ENCODE data around the gene ECD.
"Not testable (repeated sequence)": the region's sequence is repeated elsewhere in the genome, so short reads cannot be mapped to it uniquely, and the experiment has no call there.

The ECD gene

GRCh38 chr10:73159038-73159648, 8.7 kb downstream of the ECD start:
- DNase-seq (ENCODE audit: low read depth in 2 of 2) = peak in 1 of 2 donors; percentile 40

GRCh38 chr10:73156054-73156453, 11.8 kb downstream of the ECD start:
- DNase-seq (ENCODE audit: low read depth in 2 of 2) = no peak

DNA sequence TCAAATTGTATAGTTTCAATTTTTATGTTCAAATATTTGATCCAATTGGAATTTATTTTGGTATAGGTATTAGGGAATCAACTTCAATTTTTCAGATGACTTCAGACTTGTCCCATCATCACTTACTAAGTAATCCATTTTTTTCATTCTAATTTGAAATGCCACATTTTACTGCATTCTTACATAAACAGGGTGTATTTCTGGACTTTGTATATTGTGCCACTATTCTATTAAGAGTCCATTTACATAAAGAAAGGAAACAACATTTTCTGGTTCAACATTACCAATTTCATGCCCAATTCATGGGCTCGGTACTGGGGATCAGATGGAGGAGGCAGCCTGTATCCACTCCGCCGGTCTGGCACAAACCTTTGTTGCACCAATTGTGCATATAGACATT, 15.8 kb downstream of the ECD start:
- DNase-seq (ENCODE audit: low read depth in 2 of 2) = no peak

DNA sequence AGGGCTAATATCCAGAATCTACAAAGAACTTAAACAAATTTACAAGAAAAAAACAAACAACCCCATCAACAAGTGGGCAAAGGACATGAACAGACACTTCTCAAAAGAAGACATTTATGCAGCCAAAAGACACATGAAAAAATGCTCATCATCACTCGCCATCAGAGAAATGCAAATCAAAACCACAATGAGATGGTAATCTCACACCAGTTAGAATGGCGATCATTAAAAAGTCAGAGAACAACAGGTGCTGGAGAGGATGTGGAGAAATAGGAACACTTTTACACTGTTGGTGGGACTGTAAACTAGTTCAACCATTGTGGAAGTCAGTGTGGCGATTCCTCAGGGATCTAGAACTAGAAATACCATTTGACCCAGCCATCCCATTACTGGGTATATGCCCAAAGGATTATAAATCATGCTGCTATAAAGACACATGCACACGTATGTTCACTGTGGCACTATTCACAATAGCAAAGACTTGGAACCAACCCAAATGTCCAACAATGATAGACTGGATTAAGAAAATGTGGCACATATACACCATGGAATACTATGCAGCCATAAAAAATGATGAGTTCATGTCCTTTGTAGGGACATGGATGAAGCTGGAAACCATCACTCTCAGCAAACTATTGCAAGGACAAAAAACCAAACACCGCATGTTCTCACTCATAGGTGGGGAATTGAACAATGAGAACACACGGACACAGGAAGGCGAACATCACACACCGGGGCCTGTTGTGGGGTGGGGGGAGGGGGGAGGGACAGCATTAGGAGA, 17.0 kb downstream of the ECD start:
- not testable (repeated sequence) for DNase-seq (ENCODE audit: low read depth in 2 of 2)

DNA sequence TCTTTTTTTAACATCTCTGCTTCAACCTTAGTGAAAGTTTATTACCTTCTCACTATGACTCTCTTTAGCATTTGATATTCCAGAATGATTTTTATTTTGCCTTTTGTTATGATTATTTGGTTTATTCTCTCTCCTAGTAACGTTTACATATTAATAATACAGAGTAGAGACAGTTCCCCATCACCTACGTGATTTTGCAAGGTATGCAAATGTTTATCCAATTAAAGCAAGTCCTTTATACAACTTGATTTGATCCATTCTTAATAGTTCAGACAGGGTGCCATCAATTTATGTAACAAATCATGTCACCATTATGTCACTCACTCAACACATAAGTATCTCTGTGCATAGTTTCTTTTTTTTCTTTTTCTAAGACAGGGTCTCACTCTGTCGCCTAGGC, 26.2 kb downstream of the ECD start:
- DNase-seq (ENCODE audit: low read depth in 2 of 2) = no peak

GRCh38 chr10:73139251-73139650, 28.6 kb downstream of the ECD start:
- DNase-seq (ENCODE audit: low read depth in 2 of 2) = no peak

DNA sequence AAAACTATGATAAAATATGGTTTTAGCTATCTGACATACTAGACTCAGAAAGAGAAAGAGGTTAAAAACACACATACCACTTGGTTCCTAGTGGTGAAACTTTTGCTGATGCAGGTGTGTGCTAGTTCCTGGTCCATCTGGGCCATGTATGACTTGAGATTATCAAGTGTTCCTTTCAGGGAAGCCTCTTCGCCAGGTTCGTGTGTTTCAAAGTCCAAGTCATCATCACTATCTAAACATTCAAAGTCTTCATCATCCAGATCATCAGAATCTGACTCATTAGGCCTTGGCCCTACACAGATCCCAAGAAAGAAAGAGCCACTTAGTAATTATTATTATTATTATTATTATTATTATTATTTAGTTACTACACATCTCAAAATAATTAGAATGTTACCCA, 31.2 kb downstream of the ECD start:
- no peak for DNase-seq (ENCODE audit: low read depth in 2 of 2)

DNA sequence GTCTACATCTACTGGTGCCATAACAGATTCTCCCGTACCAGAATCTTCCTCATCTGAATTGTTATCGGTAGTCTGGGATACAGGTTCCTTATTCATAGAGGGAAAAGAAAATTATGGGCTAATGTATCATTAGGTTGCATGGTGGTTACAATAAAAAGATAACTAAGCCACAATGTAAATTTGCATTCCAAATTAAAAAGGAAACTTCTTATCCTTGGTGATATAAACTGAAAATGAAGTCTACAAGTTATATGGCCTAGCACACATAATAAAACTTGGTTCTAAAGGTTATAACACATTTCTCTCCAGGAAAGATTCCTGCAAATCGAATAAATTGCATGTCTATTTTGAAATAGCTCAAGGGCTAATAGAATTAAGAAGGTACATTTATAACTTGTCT, 33.1 kb downstream of the ECD start:
- DNase-seq (ENCODE audit: low read depth in 2 of 2) = no peak

GRCh38 chr10:73131913-73132686, 35.7 kb downstream of the ECD start:
- DNase-seq (ENCODE audit: low read depth in 2 of 2) = no peak

DNA sequence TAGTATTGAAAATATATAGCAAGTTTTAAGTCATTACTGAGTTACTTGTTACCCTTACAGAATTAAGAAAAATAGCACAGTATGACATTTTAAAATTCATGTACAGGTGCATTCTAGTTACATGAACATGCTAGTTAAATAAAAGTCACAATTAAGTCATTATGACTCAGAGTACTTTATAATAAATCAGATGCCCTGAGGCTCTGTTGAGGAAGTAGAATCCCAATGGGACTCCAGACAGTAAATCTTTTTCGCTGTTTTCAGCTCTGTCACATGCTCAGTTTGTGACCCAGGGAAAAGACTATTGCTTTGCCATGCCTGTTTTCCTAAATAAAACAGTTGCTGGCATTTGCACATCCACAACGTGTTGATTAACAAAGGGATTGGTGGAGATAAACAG, 36.5 kb downstream of the ECD start:
- no peak for DNase-seq (ENCODE audit: low read depth in 2 of 2)

GRCh38 chr10:73126343-73126742, 41.5 kb downstream of the ECD start:
- DNase-seq (ENCODE audit: low read depth in 2 of 2) = no peak

GRCh38 chr10:73119952-73120351, 47.9 kb downstream of the ECD start:
- no peak for DNase-seq (ENCODE audit: low read depth in 2 of 2)

DNA sequence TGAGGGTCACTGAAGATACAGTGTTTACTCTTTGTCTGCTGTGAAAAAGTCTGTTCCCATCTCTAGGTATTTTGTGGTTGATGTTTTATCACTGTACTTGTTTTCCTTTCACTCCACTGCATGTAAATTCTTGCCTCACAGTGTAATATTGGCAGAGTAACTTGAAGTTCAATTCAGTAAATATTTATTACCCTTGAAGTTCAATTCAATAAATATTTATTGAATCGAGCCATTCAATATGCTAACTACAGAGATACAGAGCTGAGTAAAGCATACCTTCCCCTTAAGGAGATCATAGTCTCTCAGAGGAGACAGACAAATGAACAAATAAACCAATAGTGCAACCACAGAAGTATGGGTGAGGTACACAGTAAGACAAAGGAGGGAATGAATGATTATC, 48.4 kb downstream of the ECD start:
- no peak for DNase-seq (ENCODE audit: low read depth in 2 of 2)

DNA sequence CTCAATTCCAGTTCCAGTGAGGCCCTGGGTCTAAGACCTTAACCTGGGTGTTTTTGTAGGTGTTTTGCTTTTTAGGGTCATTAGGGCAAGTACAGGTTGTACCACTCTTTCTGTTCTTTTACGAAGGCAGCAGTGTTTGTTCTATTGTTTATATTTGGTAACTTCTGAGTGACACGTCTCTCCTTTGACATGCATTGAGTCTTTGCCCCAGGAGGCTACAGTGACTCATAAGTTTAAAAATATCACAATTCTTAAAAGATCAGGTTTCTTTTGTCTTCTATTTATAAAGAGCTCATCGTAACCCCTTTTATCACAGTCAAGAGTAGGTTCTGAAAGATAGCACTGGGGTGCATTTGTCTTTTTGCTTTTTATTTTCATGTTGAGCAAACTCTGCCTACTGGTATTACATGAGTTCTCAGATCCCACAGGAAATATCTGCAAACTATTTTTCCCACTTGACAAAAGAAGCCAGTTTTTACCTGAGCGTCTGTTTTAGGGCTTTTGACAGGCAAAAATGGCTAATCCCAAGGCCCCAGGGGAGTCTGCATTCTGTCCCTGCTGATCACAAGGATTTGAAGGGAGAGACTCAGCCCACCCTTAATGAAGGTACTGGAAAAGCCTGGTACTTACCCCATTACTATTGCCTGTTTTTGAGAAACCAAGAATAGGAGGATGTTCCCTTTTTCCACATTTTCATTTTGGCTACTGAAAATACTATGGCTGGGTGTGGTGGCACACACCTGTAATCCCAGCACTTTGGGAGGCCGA, 49.6 kb downstream of the ECD start:
- DNase-seq (ENCODE audit: low read depth in 2 of 2) = no peak

GRCh38 chr10:73116017-73116416, 51.8 kb downstream of the ECD start:
- no peak for DNase-seq (ENCODE audit: low read depth in 2 of 2)

- no peak for DNase-seq (ENCODE audit: low read depth in 2 of 2)
These were observed 54.3 kb downstream of the ECD start for GRCh38 chr10:73113551-73113950.

GRCh38 chr10:73112032-73112431, 55.8 kb downstream of the ECD start:
- not testable (repeated sequence) for DNase-seq (ENCODE audit: low read depth in 2 of 2)

DNA sequence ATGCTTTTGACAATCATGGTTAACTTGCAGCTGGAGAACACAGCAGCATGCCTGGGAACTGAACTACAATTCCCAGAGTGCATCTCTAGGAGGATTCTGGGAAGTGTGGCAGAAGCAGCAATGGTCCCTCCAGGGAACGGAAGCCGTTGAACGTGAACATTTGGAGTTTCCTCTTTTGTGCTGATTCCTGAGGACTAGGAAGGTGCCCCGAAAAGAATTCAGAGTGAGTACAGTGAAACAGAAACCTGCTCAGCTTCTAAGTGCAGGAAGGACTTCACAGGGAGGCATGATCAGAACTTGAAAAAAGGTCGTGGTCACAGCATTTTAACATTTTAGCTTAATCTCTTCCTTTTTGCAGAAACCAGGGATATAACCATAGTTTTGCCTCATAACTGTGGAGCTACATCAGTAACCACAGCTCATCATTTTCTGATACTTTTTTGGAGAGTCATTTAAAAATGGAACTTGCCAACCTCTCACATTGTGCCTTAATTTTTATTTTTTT, 57.4 kb downstream of the ECD start, which contains the start of gene NUDT13:
Gene NUDT13 (plus strand): TSS at position 111 of the 505 bp plus-strand sequence. CDS start 3,911 bp downstream, outside the sequence.
- DNase-seq (ENCODE audit: low read depth in 2 of 2) = no peak

DNA sequence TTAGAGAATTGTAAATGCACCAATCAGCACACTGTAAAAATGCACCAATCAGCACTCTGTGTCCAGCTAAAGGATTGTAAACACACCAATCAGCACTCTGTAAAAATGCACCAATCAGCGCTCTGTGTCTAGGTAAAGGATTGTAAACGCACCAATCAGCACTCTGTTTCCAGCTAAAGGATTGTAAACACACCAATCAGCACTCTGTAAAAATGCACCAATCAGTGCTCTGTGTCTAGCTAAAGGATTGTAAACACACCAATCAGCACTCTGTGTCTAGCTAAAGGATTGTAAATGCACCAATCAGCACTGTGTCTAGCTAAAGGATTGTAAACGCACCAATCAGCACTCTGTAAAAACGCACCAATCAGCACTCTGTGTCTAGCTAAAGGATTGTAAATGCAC, 58.6 kb downstream of the ECD start:
- not testable (repeated sequence) for DNase-seq (ENCODE audit: low read depth in 2 of 2)

DNA sequence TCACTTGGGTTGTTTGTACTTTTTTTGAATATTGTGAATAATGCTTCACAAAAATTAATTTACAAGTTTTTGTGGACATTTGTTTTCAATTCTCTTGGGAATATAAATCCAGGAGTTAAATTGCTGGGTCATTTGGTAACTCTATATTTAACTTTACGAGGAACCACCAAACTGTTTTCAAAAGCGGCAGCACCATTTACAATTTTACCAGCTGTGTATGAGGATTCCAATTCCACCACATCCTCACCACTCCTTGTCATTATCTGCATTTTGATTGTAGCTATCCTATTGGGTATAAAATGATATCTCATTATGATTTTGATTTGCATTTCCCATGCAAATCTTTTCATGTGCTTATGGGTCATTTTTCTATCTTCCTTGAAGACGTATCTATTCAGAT, 61.5 kb downstream of the ECD start:
- DNase-seq (ENCODE audit: low read depth in 2 of 2) = no peak

GRCh38 chr10:73099141-73099540, 68.7 kb downstream of the ECD start:
- DNase-seq (ENCODE audit: low read depth in 2 of 2) = no peak

GRCh38 chr10:73097305-73097670, 70.5 kb downstream of the ECD start:
- no peak for DNase-seq (ENCODE audit: low read depth in 2 of 2)

Data from stimulated activated CD8-positive, alpha-beta memory T cell treated with anti-CD3 and anti-CD28 coated beads, Interleukin-7, amount 100 ng/mL, for 1 hour (primary cell).